Measurements from ENCODE around the gene COIL.
A peak's percentile ranks its signal among the peaks of the same experiment; 100 is the strongest.

Gene COIL

DNA sequence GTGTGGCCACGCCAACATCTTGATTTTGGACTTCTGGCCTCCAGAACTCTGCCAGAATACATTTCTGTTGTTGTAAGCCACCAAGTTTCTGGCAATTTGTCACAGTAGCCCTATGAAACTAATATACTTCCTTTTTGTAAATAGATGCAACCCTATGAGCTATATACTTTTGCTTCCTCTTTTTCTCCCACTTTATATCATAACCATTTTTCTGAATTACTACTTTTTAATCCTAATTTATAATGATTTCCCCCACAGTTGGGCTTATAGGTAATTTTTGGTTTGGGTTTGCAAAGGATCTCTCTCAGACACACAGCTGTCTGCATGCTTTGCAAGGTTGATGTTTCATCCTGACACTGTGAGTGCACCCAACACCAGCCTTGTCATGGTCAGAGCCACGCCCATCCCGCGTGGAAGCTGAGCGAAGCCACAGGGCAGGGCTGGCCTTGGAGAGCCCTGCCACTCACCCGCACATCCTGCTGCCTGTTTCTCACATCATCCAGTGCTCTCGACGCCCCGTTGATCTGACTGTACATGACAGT, 52.8 kb downstream of the COIL start:
- peak; percentile 25 to 62 for DNase-seq

- no peak for DNase-seq
Measured at GRCh38 chr17:56903560-56903959, 57.3 kb downstream of the COIL start.

DNA sequence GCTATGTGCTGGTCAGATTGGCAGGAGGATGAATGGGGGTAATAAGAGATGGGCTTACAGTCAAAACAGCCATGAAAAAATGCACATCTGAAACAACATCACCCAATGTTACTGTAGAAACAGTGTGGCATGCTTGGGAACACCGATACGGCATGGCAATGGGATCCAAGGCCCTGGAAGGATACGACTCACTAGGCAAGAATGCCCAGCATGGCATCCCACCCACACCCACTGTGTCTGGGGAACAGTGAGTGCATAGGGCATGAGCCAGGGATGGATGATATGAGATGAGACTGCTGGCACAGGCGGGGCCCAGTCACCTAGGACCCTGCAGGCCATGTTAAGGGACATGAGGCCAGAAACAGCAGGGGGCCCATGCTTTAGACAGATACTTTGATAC, 58.5 kb downstream of the COIL start:
- DNase-seq, result no peak

- no peak for DNase-seq
Measured at GRCh38 chr17:56899403-56899802, 61.4 kb downstream of the COIL start.

- DNase-seq, result no peak
Measured at GRCh38 chr17:56898874-56899273, 62.0 kb downstream of the COIL start.

DNA sequence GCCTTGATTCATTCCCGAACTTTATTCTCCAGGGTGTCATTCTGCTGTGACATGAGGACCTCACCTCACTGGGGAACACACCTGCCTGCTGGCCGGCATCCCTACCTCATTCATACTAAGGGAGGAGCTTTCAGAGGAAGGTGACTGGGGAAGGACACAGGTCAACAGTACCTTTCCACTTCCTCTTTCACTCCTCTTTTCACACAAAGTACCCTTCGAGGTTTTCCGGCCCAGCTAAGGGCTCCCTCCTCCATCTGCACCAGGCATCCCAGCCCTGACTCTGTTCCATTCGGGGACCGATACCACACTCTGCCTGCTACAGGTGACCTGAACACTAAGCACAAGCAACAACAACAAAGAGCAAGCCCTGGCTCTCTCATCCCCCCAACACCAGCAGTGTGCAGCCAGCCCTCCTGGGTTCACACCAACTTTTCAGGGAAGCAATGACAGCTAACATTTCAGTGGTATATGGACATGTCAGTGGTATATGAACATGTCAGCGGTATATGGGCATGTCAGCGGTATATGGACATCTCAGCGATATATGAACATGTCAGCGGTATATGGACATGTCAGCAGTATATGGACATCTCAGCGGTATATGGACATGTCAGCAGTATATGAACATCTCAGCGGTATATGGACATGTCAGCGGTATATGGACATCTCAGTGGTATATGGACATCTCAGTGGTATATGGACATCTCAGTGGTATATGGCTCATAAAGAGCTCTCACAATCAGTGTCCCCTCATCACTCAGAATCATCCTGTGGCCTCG, 63.0 kb downstream of the COIL start:
- no peak for DNase-seq

DNA sequence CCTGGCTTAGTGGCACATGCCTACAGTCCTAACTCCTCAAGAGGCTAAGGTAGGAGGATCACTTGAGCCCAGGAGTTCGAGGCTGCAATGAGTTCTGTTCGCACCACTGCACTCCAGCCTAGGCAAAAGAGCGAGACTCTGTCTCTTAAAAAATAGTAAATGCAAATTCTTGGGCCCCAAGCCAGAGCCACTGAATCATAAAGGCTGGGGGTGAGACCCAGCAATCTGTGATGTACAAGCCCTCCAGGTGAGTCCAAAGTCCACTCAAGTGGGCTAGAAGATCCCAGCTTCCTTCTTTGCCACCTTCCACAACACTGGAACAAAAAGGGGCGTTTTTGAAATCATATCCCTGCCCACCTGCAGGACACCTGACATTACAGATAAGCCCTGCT, 63.9 kb downstream of the COIL start:
- DNase-seq, result no peak

DNA sequence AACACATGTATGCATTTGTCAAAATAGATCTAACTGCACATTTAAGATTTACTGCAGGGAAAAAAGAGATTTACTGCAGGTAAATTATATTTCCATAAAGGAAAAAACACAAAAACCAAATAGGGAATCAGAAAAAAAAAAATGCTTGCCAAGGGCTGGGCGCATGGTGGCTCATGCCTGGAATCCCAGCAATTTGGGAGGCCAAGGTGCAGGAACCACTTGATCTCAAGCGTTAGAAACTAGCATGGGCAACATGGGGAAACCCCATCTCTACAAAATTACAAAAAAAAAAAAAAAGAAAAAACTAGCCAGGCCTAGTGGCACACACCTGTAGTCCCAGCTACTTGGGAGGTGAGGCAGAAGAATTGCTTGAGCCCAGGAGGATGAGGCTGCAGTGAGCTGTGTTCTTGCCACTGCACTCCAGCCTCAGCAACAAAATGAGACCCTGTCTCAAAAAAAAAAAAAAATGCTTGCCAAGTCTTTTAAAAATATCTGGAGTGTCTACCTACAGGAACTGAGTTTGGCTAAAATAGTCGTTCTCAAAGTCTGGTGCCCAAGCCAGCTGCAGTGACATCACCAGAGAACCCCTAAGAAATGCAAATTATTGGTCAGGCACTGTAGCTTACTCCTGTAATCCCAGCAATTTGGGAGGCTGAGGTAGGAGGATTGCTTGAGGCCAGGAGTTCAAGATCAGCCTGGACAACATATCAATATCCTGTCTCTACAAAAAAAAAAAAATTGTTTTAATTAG, 64.5 kb downstream of the COIL start:
- no peak for DNase-seq

DNA sequence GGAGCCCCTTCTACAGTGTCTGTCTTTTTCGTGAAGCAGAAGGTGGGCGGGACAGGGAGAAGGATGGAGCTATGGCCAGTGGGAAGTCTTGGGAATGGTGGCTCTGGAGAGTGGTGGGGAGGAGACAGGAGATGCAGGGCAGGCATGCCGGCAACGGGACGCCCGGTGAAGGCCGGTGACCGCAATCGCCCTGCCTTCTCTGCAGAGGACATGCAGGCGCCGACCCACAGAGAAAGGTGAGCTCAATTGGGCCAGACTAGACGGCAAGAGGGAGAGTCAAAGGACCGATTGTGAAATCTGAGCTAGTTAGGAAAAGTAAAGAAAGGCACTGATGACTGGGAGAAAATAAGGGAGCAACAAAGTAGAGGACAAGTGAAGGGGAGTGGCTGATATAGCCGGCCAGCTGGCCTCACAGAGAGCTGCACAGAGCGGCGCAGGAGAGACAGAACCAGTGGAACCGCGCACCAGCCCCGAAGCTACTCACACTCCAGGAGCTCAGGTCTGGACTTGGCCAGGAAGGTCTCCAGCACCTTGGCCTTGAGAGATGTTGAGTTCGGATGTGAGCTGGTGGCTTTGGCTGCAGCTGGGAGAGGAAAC, 65.9 kb downstream of the COIL start:
- no peak for DNase-seq

GRCh38 chr17:56893503-56893902, 67.3 kb downstream of the COIL start:
- no peak for DNase-seq

DNA sequence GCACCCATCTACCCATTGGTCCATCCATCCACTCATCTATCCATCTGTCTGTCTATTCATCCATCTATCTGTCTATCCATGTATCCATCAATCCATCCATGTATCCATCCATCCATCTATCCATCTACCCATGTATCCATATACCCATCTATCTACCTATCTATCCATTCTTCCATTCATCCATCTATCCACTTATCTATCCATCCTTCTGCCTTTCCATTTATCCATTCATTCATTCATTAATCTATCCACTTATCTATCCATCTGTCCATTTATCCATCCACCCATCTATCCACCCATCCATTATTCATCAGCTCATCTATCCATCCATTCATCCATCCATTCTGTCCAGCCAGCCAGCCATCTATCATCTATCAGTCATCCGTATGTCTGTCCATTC, 68.5 kb downstream of the COIL start:
- DNase-seq, result no peak

GRCh38 chr17:56891751-56892150, 69.1 kb downstream of the COIL start:
- peak in 1 of 2 experiments; percentile 17 for DNase-seq

- DNase-seq, result no peak
Measured at GRCh38 chr17:56890906-56891674, 69.8 kb downstream of the COIL start.

DNA sequence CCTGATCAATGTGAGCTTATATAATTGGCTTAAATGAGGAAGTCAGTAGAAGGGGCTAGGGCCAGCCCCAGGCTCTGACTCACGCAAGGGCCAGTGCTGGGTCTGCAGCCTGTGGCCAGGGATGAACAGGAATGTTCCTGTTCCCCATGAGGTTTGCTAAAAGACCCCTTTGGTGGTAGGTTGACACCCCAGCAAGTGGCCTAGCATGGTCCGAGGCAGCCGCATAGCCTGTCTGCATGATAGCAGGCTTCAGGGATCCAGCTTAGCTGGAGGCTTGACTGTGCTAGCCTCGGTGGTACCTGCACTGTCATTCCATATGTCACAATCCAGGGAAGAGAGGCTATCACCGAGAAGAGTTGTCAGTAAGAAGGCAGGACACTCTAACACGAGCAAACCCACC, 70.5 kb downstream of the COIL start:
- DNase-seq, result no peak

Data from Kasumi-1 (cell line).